Epidermal melanocyte (primary cell): ENCODE measurements around the gene MAN2A2.

Experiments
- DNase-seq: peaks from one replicate; pipeline ENCODE4 v3.0.0; 2011; ENCODE audit warnings: low spot score; ENCODE audit not compliant: insufficient read length

Gene MAN2A2

GRCh38 chr15:90960298-90961091, 57.4 kb downstream of the MAN2A2 start:
- no peak for DNase-seq

GRCh38 chr15:90962021-90962420, 58.9 kb downstream of the MAN2A2 start:
- DNase-seq, result no peak

- no peak for DNase-seq
Observed at GRCh38 chr15:90966262-90966661, 63.2 kb downstream of the MAN2A2 start.

- DNase-seq, result no peak
Observed at GRCh38 chr15:90967206-90967605, 64.1 kb downstream of the MAN2A2 start.

GRCh38 chr15:90968434-90968833, 65.3 kb downstream of the MAN2A2 start:
- no peak for DNase-seq

- no peak for DNase-seq
Observed at GRCh38 chr15:90970274-90970673, 67.2 kb downstream of the MAN2A2 start.

GRCh38 chr15:90972133-90972532, 69.0 kb downstream of the MAN2A2 start:
- no peak for DNase-seq
